Activated T-cell treated with anti-CD3 and anti-CD28 coated beads, Interleukin-2, amount 50 U/mL, for 48 hours (primary cell): ENCODE results near the gene CORO1C.

ENCODE experiments used
- DNase-seq, 2 experiments: peaks; one replicate each; pipeline ENCODE4 v3.0.0-alpha.2; 2020

The CORO1C gene

GRCh38 chr12:108597559-108598471, 133.5 kb downstream of the CORO1C start, which contains the start of gene TMEM119:
Gene TMEM119, minus strand, starts transcription at chr12:108598084. Its CDS starts 5,701 bp downstream, at chr12:108592383.
- no peak for DNase-seq

- DNase-seq, result no peak
Observed at GRCh38 chr12:108596854-108597558, 134.3 kb downstream of the CORO1C start.

GRCh38 chr12:108595711-108596647, 135.3 kb downstream of the CORO1C start:
- no peak for DNase-seq
